Esophagus muscularis mucosa (tissue), 4 donors: ENCODE data around the gene GNAO1. TPM values are rescaled to one million over a fixed set of nuclear protein-coding genes. Genes with fewer than 3 reads are reported as not detected.

Source experiments
- DNase-seq: peaks from one replicate; pipeline ENCODE4 v3.0.0-alpha.2; 2017; ENCODE audit errors: extremely low spot score
- H3K27ac ChIP-seq, 4 donors: fragments of 200-600 bp; sonication (generic); replicated peaks in 1 of 4; 1 replicate in 3 of 4; 2 replicates in 1 of 4; pipeline ENCODE4 v1.5.1; 2016 to 2019; ENCODE audit warnings: mild to moderate bottlenecking in 1 of 4
- H3K27me3 ChIP-seq, 4 donors: fragments of 200-600 bp; sonication (generic); one replicate each; pipeline versions ENCODE4 v1.5.1 to v1.6.0; 2016 to 2019
- H3K36me3 ChIP-seq, 4 donors: fragments of 200-600 bp; sonication (generic); one replicate each; pipeline ENCODE4 v1.5.1; 2016 to 2019
- H3K4me1 ChIP-seq, 4 donors: fragments of 200-600 bp; sonication (generic); one replicate each; pipeline ENCODE4 v1.5.1; 2016 to 2019
- H3K4me3 ChIP-seq, 4 donors: fragments of 200-600 bp; sonication (generic); 1 replicate in 2 of 4; 2 replicates in 2 of 4; pipeline ENCODE4 v1.5.1; 2016 to 2019; ENCODE audit warnings: mild to moderate bottlenecking in 4 of 4, moderate library complexity in 1 of 4
- H3K9me3 ChIP-seq, 4 donors: fragments of 200-600 bp; sonication (generic); 1 replicate in 3 of 4; 2 replicates in 1 of 4; pipeline ENCODE4 v1.5.1; 2016 to 2019
- EP300 ChIP-seq: sonication (generic); formaldehyde crosslinking; IDR thresholded peaks from one replicate; pipeline ENCODE4 v1.6.1; 2017; ENCODE audit warnings: antibody characterized with exemption
- POLR2A ChIP-seq: fragments of 450-650 bp; IDR thresholded peaks from one replicate; pipeline ENCODE4 v1.6.1; 2017; ENCODE audit warnings: antibody characterized with exemption, moderate library complexity, mild to moderate bottlenecking, low read depth
- POLR2AphosphoS5 ChIP-seq, 2 donors: sonication (generic); formaldehyde crosslinking; IDR thresholded peaks; one replicate each; pipeline ENCODE4 v1.6.1; 2017; ENCODE audit warnings: antibody characterized with exemption in 2 of 2
- WGBS: methylation state at CpG from one replicate; pipeline ENCODE4 v1.1.5; 2018; 5-methylcytosine and 5-hydroxymethylcytosine counted together
- intact Hi-C: fragments of 100-400 bp; cut with DNase I; formaldehyde crosslinking; loops from one replicate; pipeline ENCODE4 v1.15.1; 2023
- total RNA-seq, 4 donors: library from RNA; depleted of rRNA; stranded (reverse); fragments of >200 nt; gene quantifications; one replicate each; pipeline versions ENCODE4 v1.1.0 to v1.2.1, GENCODE V29; 2016
- TF ChIP-seq, protein P1 (sequence below), 3 experiments: fragments of 200-600 bp in 2 of 3; fragments of 450-650 bp in 1 of 3; sonication (generic) in 2 of 3; IDR thresholded peaks; one replicate each; pipeline ENCODE4 v1.5.1; 2017 to 2019; ENCODE audit warnings: antibody characterized with exemption in 3 of 3, mild to moderate bottlenecking in 2 of 3, moderate library complexity in 1 of 3

Gene GNAO1
- total RNA-seq, 4 donors from 2014 or later: 2.1 to 6.8 (median 3.3) TPM

DNA sequence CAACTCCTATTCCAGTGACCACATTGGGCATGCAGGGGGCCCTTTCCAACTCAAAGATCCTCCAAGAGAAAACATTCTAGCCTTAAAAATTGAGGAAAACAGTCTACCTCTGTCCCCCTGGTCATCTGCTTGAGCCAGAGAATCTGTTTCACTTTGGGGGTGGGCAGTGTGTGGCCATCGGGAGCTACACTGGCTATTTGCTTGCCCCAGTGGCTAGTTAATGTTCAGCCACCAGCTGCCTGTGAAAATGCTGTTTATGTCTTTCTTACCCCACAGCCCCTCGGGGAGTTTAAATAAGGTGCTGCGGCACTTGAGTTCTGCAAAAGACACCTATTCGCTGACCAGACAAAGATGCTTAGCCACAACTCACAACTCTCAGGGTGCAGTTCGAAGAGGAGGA is 43.4 kb downstream of the GNAO1 start:
- peaks cover 0 to 5% (median 0%) of the 10 kb centered on the region in 4 donors for H3K27me3 ChIP-seq
- no peaks in the 10 kb centered on the region for H3K9me3 ChIP-seq
- no peak overlapping the region for H3K27ac ChIP-seq
- no peak overlapping the region for H3K4me3 ChIP-seq
- DNase-seq: no peak
- intact Hi-C loops: no loop called here
- H3K36me3 ChIP-seq: no peaks in the 10 kb centered on the region
- whole genome bisulfite sequencing: 100% methylated on average over 5 of the region's 5 CpGs
- TF ChIP-seq EP300 (no peak), POLR2A (no peak), POLR2AphosphoS5 (IDR thresholded peaks at IDR 0.05) (no peak)
- TF ChIP-seq, protein P1, sequence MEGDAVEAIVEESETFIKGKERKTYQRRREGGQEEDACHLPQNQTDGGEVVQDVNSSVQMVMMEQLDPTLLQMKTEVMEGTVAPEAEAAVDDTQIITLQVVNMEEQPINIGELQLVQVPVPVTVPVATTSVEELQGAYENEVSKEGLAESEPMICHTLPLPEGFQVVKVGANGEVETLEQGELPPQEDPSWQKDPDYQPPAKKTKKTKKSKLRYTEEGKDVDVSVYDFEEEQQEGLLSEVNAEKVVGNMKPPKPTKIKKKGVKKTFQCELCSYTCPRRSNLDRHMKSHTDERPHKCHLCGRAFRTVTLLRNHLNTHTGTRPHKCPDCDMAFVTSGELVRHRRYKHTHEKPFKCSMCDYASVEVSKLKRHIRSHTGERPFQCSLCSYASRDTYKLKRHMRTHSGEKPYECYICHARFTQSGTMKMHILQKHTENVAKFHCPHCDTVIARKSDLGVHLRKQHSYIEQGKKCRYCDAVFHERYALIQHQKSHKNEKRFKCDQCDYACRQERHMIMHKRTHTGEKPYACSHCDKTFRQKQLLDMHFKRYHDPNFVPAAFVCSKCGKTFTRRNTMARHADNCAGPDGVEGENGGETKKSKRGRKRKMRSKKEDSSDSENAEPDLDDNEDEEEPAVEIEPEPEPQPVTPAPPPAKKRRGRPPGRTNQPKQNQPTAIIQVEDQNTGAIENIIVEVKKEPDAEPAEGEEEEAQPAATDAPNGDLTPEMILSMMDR (IDR thresholded peaks at IDR 0.05): no peak
- H3K4me1 ChIP-seq: peaks cover 0 to 9% (median 2%) of the 10 kb centered on the region in 4 donors

DNA sequence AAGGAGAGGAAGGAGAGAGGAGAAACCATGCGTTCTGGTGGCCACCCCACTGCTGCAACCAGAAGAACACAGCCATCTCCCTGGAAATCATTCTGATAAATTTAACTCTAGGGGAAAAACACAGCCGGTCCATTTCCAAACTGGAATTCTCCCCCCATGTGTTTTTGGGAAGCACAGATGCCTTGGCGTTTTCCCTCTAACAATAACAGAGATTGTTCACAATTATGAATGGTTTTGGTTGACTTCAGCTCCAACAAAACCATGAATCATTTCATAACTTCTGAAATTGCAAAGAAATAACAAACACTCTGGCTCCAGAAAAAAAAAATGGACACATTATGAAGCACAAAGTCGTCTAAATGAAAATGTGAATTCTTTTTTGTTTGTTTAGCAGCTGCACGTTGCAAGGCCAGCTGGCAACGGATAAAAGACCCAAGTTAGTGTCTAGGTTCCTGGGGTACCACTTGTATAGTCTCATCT is 46.2 kb downstream of the GNAO1 start:
- Histone ChIP-seq H3K4me3 (no peak overlapping the region), H3K27ac (no peak overlapping the region), H3K4me1 (peaks cover 0 to 9% (median 2%) of the 10 kb centered on the region in 4 donors), H3K9me3 (no peaks in the 10 kb centered on the region), H3K27me3 (peaks cover 0 to 5% (median 0%) of the 10 kb centered on the region in 4 donors), H3K36me3 (no peaks in the 10 kb centered on the region)
- no peak for TF ChIP-seq EP300
- TF ChIP-seq, protein P1 (IDR thresholded peaks at IDR 0.05): no peak
- TF ChIP-seq POLR2A: no peak
- TF ChIP-seq POLR2AphosphoS5 (IDR thresholded peaks at IDR 0.05): no peak
- DNase-seq: no peak
- WGBS: 49% methylated on average over 6 of the region's 6 CpGs
- intact Hi-C loops: no loop called here

DNA sequence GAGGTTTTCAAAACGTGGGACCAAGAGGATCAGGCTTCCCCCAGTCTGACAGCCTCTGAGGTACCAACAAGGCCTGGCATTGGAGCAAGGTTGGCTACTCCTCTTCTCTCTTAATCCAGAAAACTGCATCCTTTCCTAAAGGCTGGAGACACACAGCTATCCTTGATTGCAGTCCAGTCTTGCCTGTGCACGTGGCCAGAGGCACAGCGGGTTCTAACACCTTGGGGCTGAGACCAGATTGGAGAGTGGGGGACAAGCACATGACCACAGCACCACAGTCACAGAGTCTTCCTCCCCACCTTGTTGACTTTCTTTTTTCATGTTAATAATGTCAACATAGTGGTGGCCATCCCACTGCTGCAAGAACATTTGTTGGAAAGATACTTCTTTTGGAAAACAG is 46.9 kb downstream of the GNAO1 start:
- peaks cover 0 to 5% (median 0%) of the 10 kb centered on the region in 4 donors for H3K27me3 ChIP-seq
- peaks cover 0 to 9% (median 2%) of the 10 kb centered on the region in 4 donors for H3K4me1 ChIP-seq
- TF ChIP-seq, protein P1 (IDR thresholded peaks at IDR 0.05): no peak
- no peak for TF ChIP-seq EP300
- no peak for TF ChIP-seq POLR2AphosphoS5 (IDR thresholded peaks at IDR 0.05)
- no peak for TF ChIP-seq POLR2A
- no peak overlapping the region for H3K4me3 ChIP-seq
- no peaks in the 10 kb centered on the region for H3K9me3 ChIP-seq
- 60% methylated on average over 2 of the region's 3 CpGs for WGBS
- no peak for DNase-seq
- intact Hi-C loops: no loop called here
- no peak overlapping the region for H3K27ac ChIP-seq
- H3K36me3 ChIP-seq: no peaks in the 10 kb centered on the region

DNA sequence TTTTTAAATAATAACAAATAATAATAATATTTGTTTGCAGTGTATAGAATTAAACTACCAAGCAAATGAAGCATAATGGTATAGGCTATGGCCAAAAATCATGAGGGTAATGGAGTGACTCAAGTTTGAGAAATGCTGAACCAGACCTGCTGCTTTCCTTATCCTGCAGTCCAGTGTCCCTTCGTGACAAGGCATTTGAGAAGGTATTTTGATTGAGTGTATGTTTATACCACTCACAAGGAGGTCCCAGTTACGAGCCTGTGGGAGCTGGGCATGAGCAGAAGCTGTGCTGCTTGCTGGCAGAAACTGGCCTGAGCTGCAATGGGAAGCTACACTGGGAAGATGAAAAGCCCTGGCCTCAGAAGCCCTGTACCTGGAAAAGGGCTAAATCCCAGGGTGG is 50.3 kb downstream of the GNAO1 start:
- DNase-seq: no peak
- H3K4me1 ChIP-seq: peaks cover 4 to 9% (median 7%) of the 10 kb centered on the region in 4 donors
- peaks cover 0 to 5% (median 0%) of the 10 kb centered on the region in 4 donors for H3K27me3 ChIP-seq
- H3K27ac ChIP-seq: no peak overlapping the region
- 46% methylated on average over 2 of the region's 2 CpGs for WGBS
- no peaks in the 10 kb centered on the region for H3K36me3 ChIP-seq
- H3K9me3 ChIP-seq: no peaks in the 10 kb centered on the region
- TF ChIP-seq POLR2A (no peak), EP300 (no peak), POLR2AphosphoS5 (IDR thresholded peaks at IDR 0.05) (no peak)
- TF ChIP-seq, protein P1 (IDR thresholded peaks at IDR 0.05): no peak
- intact Hi-C loops: no loop called here
- H3K4me3 ChIP-seq: no peak overlapping the region

DNA sequence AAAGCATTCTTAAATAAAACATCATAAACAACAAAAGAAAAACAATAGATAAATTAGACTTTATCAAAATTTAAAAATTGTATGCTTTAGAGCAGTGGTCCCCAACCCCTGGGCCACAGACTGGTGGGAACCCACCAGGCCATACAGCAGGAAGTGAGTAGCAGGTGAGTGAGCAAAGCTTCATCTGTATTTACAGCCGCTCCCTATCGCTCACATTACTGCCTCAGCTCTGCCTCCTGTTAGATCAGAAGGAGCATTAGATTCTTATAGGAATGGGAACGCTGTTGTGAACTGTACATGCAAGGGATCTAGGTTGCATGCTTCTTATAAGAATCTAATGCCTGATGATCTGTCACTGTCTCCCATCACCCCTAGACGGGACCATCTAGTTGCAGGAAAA is 51.5 kb downstream of the GNAO1 start:
- Histone ChIP-seq H3K4me1 (peaks cover 0 to 8% (median 6%) of the 10 kb centered on the region in 4 donors), H3K36me3 (no peaks in the 10 kb centered on the region), H3K27ac (no peak overlapping the region), H3K4me3 (no peak overlapping the region), H3K9me3 (no peaks in the 10 kb centered on the region), H3K27me3 (peaks cover 0 to 5% (median 0%) of the 10 kb centered on the region in 4 donors)
- DNase-seq: no peak
- intact Hi-C loops: no loop called here
- TF ChIP-seq, protein P1 (IDR thresholded peaks at IDR 0.05): no peak
- TF ChIP-seq POLR2A (no peak), POLR2AphosphoS5 (IDR thresholded peaks at IDR 0.05) (no peak), EP300 (no peak)
- WGBS: 96% methylated on average over 4 of the region's 4 CpGs
